ENCODE data around the gene OSCP1. TPM values are rescaled to one million over a fixed set of nuclear protein-coding genes. Genes with fewer than 3 reads are reported as not detected.
"Not testable (repeated sequence)": the region's sequence is repeated elsewhere in the genome, so short reads cannot be mapped to it uniquely, and the experiment has no call there.

Gene OSCP1
- total RNA-seq, 1 donor, result 0.21 TPM

- Histone ChIP-seq H3K4me3 (ENCODE audit: low read length) (peak overlapping the region; percentile 61), H3K4me1 (ENCODE audit: insufficient read depth, low read length) (peaks cover 57% of the 10 kb centered on the region)
These were observed 29.9 kb upstream of the OSCP1 start for GRCh38 chr1:36480161-36480560.

GRCh38 chr1:36479505-36480051, 29.3 kb upstream of the OSCP1 start:
- H3K4me3 ChIP-seq (ENCODE audit: low read length), result no peak overlapping the region
- H3K4me1 ChIP-seq (ENCODE audit: insufficient read depth, low read length), result peaks cover 51% of the 10 kb centered on the region
- no peaks in the 10 kb centered on the region for H3K27me3 ChIP-seq (ENCODE audit: insufficient read depth, low read length)

More at GRCh38 chr1:36480161-36480560, 29.9 kb upstream of the OSCP1 start:
- no peaks in the 10 kb centered on the region for H3K9me3 ChIP-seq (ENCODE audit: low read depth, low read length)
- H3K27me3 ChIP-seq (ENCODE audit: insufficient read depth, low read length), result no peaks in the 10 kb centered on the region

GRCh38 chr1:36477615-36478014, 27.4 kb upstream of the OSCP1 start:
- not testable (repeated sequence) for H3K4me3 ChIP-seq (ENCODE audit: low read length); H3K27me3 ChIP-seq (ENCODE audit: insufficient read depth, low read length)
- peaks cover 33% of the 10 kb centered on the region for H3K4me1 ChIP-seq (ENCODE audit: insufficient read depth, low read length)

More at GRCh38 chr1:36479505-36480051, 29.3 kb upstream of the OSCP1 start:
- no peaks in the 10 kb centered on the region for H3K9me3 ChIP-seq (ENCODE audit: low read depth, low read length)

GRCh38 chr1:36476945-36477344, 26.7 kb upstream of the OSCP1 start:
- Histone ChIP-seq H3K4me3 (ENCODE audit: low read length) (no peak overlapping the region), H3K9me3 (ENCODE audit: low read depth, low read length) (no peaks in the 10 kb centered on the region), H3K27me3 (ENCODE audit: insufficient read depth, low read length) (no peaks in the 10 kb centered on the region), H3K4me1 (ENCODE audit: insufficient read depth, low read length) (peaks cover 31% of the 10 kb centered on the region)

More at GRCh38 chr1:36477615-36478014, 27.4 kb upstream of the OSCP1 start:
- H3K9me3 ChIP-seq (ENCODE audit: low read depth, low read length), result not testable (repeated sequence)

GRCh38 chr1:36475910-36476604, 25.8 kb upstream of the OSCP1 start:
- Histone ChIP-seq H3K4me1 (ENCODE audit: insufficient read depth, low read length) (peaks cover 22% of the 10 kb centered on the region), H3K9me3 (ENCODE audit: low read depth, low read length) (no peaks in the 10 kb centered on the region), H3K4me3 (ENCODE audit: low read length) (no peak overlapping the region), H3K27me3 (ENCODE audit: insufficient read depth, low read length) (no peaks in the 10 kb centered on the region)

- peaks cover 15% of the 10 kb centered on the region for H3K4me1 ChIP-seq (ENCODE audit: insufficient read depth, low read length)
- H3K4me3 ChIP-seq (ENCODE audit: low read length), result no peak overlapping the region
These were observed 25.1 kb upstream of the OSCP1 start for GRCh38 chr1:36475341-36475740.

GRCh38 chr1:36472656-36473055, 22.4 kb upstream of the OSCP1 start:
- Histone ChIP-seq H3K4me3 (ENCODE audit: low read length) (no peak overlapping the region), H3K9me3 (ENCODE audit: low read depth, low read length) (no peaks in the 10 kb centered on the region), H3K27me3 (ENCODE audit: insufficient read depth, low read length) (no peaks in the 10 kb centered on the region), H3K4me1 (ENCODE audit: insufficient read depth, low read length) (no peaks in the 10 kb centered on the region)

More at GRCh38 chr1:36475341-36475740, 25.1 kb upstream of the OSCP1 start:
- Histone ChIP-seq H3K27me3 (ENCODE audit: insufficient read depth, low read length) (no peaks in the 10 kb centered on the region), H3K9me3 (ENCODE audit: low read depth, low read length) (no peaks in the 10 kb centered on the region)

- Histone ChIP-seq H3K27me3 (ENCODE audit: insufficient read depth, low read length) (no peaks in the 10 kb centered on the region), H3K4me3 (ENCODE audit: low read length) (no peak overlapping the region), H3K9me3 (ENCODE audit: low read depth, low read length) (no peaks in the 10 kb centered on the region), H3K4me1 (ENCODE audit: insufficient read depth, low read length) (no peaks in the 10 kb centered on the region)
These were observed 21.8 kb upstream of the OSCP1 start for GRCh38 chr1:36471830-36472641.

GRCh38 chr1:36469163-36469562, 18.9 kb upstream of the OSCP1 start:
- H3K4me3 ChIP-seq (ENCODE audit: low read length), result no peak overlapping the region
- no peaks in the 10 kb centered on the region for H3K9me3 ChIP-seq (ENCODE audit: low read depth, low read length)
- peaks cover 6% of the 10 kb centered on the region for H3K4me1 ChIP-seq (ENCODE audit: insufficient read depth, low read length)
- H3K27me3 ChIP-seq (ENCODE audit: insufficient read depth, low read length), result no peaks in the 10 kb centered on the region

- H3K27me3 ChIP-seq (ENCODE audit: insufficient read depth, low read length), result no peaks in the 10 kb centered on the region
- H3K9me3 ChIP-seq (ENCODE audit: low read depth, low read length), result no peaks in the 10 kb centered on the region
- peaks cover 17% of the 10 kb centered on the region for H3K4me1 ChIP-seq (ENCODE audit: insufficient read depth, low read length)
- H3K4me3 ChIP-seq (ENCODE audit: low read length), result no peak overlapping the region
These were observed 17.6 kb upstream of the OSCP1 start for GRCh38 chr1:36467700-36468455.

GRCh38 chr1:36467027-36467410, 16.8 kb upstream of the OSCP1 start:
- peaks cover 17% of the 10 kb centered on the region for H3K4me1 ChIP-seq (ENCODE audit: insufficient read depth, low read length)
- no peak overlapping the region for H3K4me3 ChIP-seq (ENCODE audit: low read length)
- H3K9me3 ChIP-seq (ENCODE audit: low read depth, low read length), result no peaks in the 10 kb centered on the region
- H3K27me3 ChIP-seq (ENCODE audit: insufficient read depth, low read length), result no peaks in the 10 kb centered on the region

GRCh38 chr1:36466370-36467026, 16.2 kb upstream of the OSCP1 start:
- Histone ChIP-seq H3K4me3 (ENCODE audit: low read length) (no peak overlapping the region), H3K27me3 (ENCODE audit: insufficient read depth, low read length) (no peaks in the 10 kb centered on the region), H3K9me3 (ENCODE audit: low read depth, low read length) (no peaks in the 10 kb centered on the region), H3K4me1 (ENCODE audit: insufficient read depth, low read length) (peaks cover 17% of the 10 kb centered on the region)

GRCh38 chr1:36465731-36466369, 15.6 kb upstream of the OSCP1 start:
- Histone ChIP-seq H3K4me3 (ENCODE audit: low read length) (no peak overlapping the region), H3K4me1 (ENCODE audit: insufficient read depth, low read length) (peaks cover 17% of the 10 kb centered on the region), H3K27me3 (ENCODE audit: insufficient read depth, low read length) (no peaks in the 10 kb centered on the region), H3K9me3 (ENCODE audit: low read depth, low read length) (no peaks in the 10 kb centered on the region)

All from mononuclear cell (primary cell).